ENCODE results near the gene EPB41L2. TPM values are rescaled to one million over a fixed set of nuclear protein-coding genes. Genes with fewer than 3 reads are reported as not detected.

Gene EPB41L2
- total RNA-seq (100 to 1,000 TPM in 6 of 7 donors, 10 to 100 TPM in 1; 98.7 to 210 (median 138) TPM), polyA plus RNA-seq (10 to 100 TPM; 19.3 to 35.0 (median 20.2) TPM)
- long read RNA-seq, donor 1, full-length matches to known transcripts, result 15 of 67 reads
- long read RNA-seq, donor 1, partial matches to known transcripts, result 52 of 67 reads
- long read RNA-seq, donor 1, other reads (novel, unspliced or antisense), result 0 of 67 reads
- long read RNA-seq, donor 2, full-length matches to known transcripts, result 8 of 33 reads
- long read RNA-seq, donor 2, partial matches to known transcripts, result 25 of 33 reads
- long read RNA-seq, donor 2, other reads (novel, unspliced or antisense), result 0 of 33 reads

- H3K27ac ChIP-seq, result peak within 1 kb of the TSS; percentile 70 to 88 (median 83)
- no peaks in the 10 kb centered on the region for H3K9me3 ChIP-seq
- H3K27me3 ChIP-seq (replicated peaks in 1 of 7), result peaks cover 0 to 18% (median 0%) of the 10 kb centered on the region in 7 donors
- DNase-seq, result peak; percentile 95
- WGBS, 5 donors, result 0 to 1% (median 0%) methylated on average over 37 to 61 of the region's 61 CpGs
- H3K4me1 ChIP-seq, result peaks cover 7 to 37% (median 32%) of the 10 kb centered on the region in 6 donors
- intact Hi-C loops (cut with DNase I; ENCODE audit: low total_unique reads), result no loop called here
- TF ChIP-seq POLR2A (IDR thresholded peaks at IDR 0.05) (peak in 1 of 3 donors; percentile 87), CTCF (IDR thresholded peaks at IDR 0.05 in 8 of 11, conservative IDR thresholded peaks at IDR 0.05 in 3 of 11) (peak in 9 of 11 experiments; percentile 12 to 65 (median 50)), POLR2AphosphoS5 (IDR thresholded peaks at IDR 0.05) (peak; percentile 92 to 97 (median 93))
- no peaks in the 10 kb centered on the region for H3K36me3 ChIP-seq
- H3K4me3 ChIP-seq, result peak within 1 kb of the TSS; percentile 79 to 96 (median 94)
These were observed at the start of gene EPB41L2 for GRCh38 chr6:131063028-131063763. EPB41L2 (minus strand) TSS chr6:131063245; CDS start chr6:130956485, 106,760 bp downstream.

GRCh38 chr6:131112249-131112648, 49.2 kb upstream of the EPB41L2 start:
- Histone ChIP-seq H3K4me1 (peaks cover 0 to 17% (median 1%) of the 10 kb centered on the region in 6 donors), H3K4me3 (no peak overlapping the region), H3K27ac (no peak overlapping the region), H3K36me3 (no peaks in the 10 kb centered on the region), H3K9me3 (no peaks in the 10 kb centered on the region), H3K27me3 (replicated peaks in 1 of 7) (no peaks in the 10 kb centered on the region)
- DNase-seq, result no peak
- intact Hi-C loops (cut with DNase I; ENCODE audit: low total_unique reads), result no loop called here
- WGBS, 5 donors, result 66 to 88% (median 75%) methylated on average over 1 of the region's 1 CpG
- TF ChIP-seq CTCF (IDR thresholded peaks at IDR 0.05 in 8 of 11, conservative IDR thresholded peaks at IDR 0.05 in 3 of 11), result no peak
- no peak for TF ChIP-seq POLR2A (IDR thresholded peaks at IDR 0.05)
- TF ChIP-seq POLR2AphosphoS5 (IDR thresholded peaks at IDR 0.05), result no peak

- DNase-seq, result no peak
- intact Hi-C loops (cut with DNase I; ENCODE audit: low total_unique reads), result no loop called here
- no peaks in the 10 kb centered on the region for H3K36me3 ChIP-seq
- no peaks in the 10 kb centered on the region for H3K9me3 ChIP-seq
- 61 to 83% (median 73%) methylated on average over 1 of the region's 1 CpG for WGBS, 5 donors
- peaks cover 0 to 13% (median 2%) of the 10 kb centered on the region in 6 donors for H3K4me1 ChIP-seq
- TF ChIP-seq POLR2AphosphoS5 (IDR thresholded peaks at IDR 0.05) (no peak), CTCF (IDR thresholded peaks at IDR 0.05 in 8 of 11, conservative IDR thresholded peaks at IDR 0.05 in 3 of 11) (no peak), POLR2A (IDR thresholded peaks at IDR 0.05) (no peak)
- no peak overlapping the region for H3K4me3 ChIP-seq
- no peaks in the 10 kb centered on the region for H3K27me3 ChIP-seq (replicated peaks in 1 of 7)
- H3K27ac ChIP-seq, result no peak overlapping the region
These were observed 44.1 kb upstream of the EPB41L2 start for GRCh38 chr6:131107151-131107550.

- Histone ChIP-seq H3K4me3 (no peak overlapping the region), H3K9me3 (peaks cover 0 to 6% (median 0%) of the 10 kb centered on the region in 8 donors), H3K36me3 (no peaks in the 10 kb centered on the region), H3K27ac (no peak overlapping the region), H3K27me3 (replicated peaks in 1 of 7) (no peaks in the 10 kb centered on the region), H3K4me1 (peaks cover 0 to 12% (median 2%) of the 10 kb centered on the region in 6 donors)
- WGBS, 5 donors, result 93 to 100% (median 96%) methylated on average over 1 of the region's 1 CpG
- intact Hi-C loops (cut with DNase I; ENCODE audit: low total_unique reads), result no loop called here
- no peak for TF ChIP-seq POLR2AphosphoS5 (IDR thresholded peaks at IDR 0.05)
- no peak for TF ChIP-seq CTCF (IDR thresholded peaks at IDR 0.05 in 8 of 11, conservative IDR thresholded peaks at IDR 0.05 in 3 of 11)
- no peak for TF ChIP-seq POLR2A (IDR thresholded peaks at IDR 0.05)
- no peak for DNase-seq
These were observed 40.9 kb upstream of the EPB41L2 start for GRCh38 chr6:131103901-131104300.

All from spleen (tissue), 13 donors.